ENCODE results near the gene SOCS2.
A peak's percentile ranks its signal among the peaks of the same experiment; 100 is the strongest.

The SOCS2 gene

GRCh38 chr12:93593843-93594242 lies 21.4 kb downstream of the SOCS2 start:
- H3K36me3 ChIP-seq (ENCODE audit: control insufficient read depth in 1 of 2, insufficient read depth in 2 of 2, low read length in 2 of 2): no peaks in the 10 kb centered on the region
- H3K4me3 ChIP-seq (ENCODE audit: low read depth in 1 of 2, low read length in 2 of 2): no peak overlapping the region
- H3K27ac ChIP-seq (ENCODE audit: low read depth, low read length): peak overlapping the region; percentile 28
- H3K27me3 ChIP-seq (ENCODE audit: control insufficient read depth in 1 of 2, insufficient read depth in 2 of 2, low read length in 2 of 2): no peaks in the 10 kb centered on the region
- H3K9ac ChIP-seq (ENCODE audit: low read depth in 1 of 2, low read length in 2 of 2): no peak overlapping the region
- no peaks in the 10 kb centered on the region for H3K9me3 ChIP-seq (ENCODE audit: control insufficient read depth in 1 of 2, low read length in 2 of 2)
- no peaks in the 10 kb centered on the region for H3K4me1 ChIP-seq (ENCODE audit: control insufficient read depth in 1 of 2, insufficient read depth in 2 of 2, low read length in 2 of 2)

- Histone ChIP-seq H3K9me3 (ENCODE audit: control insufficient read depth in 1 of 2, low read length in 2 of 2) (no peaks in the 10 kb centered on the region), H3K27me3 (ENCODE audit: control insufficient read depth in 1 of 2, insufficient read depth in 2 of 2, low read length in 2 of 2) (no peaks in the 10 kb centered on the region), H3K9ac (ENCODE audit: low read depth in 1 of 2, low read length in 2 of 2) (no peak overlapping the region), H3K4me1 (ENCODE audit: control insufficient read depth in 1 of 2, insufficient read depth in 2 of 2, low read length in 2 of 2) (no peaks in the 10 kb centered on the region), H3K36me3 (ENCODE audit: control insufficient read depth in 1 of 2, insufficient read depth in 2 of 2, low read length in 2 of 2) (no peaks in the 10 kb centered on the region), H3K4me3 (ENCODE audit: low read depth in 1 of 2, low read length in 2 of 2) (no peak overlapping the region), H3K27ac (ENCODE audit: low read depth, low read length) (no peak overlapping the region)
Observed at GRCh38 chr12:93594766-93595311, 22.4 kb downstream of the SOCS2 start.

GRCh38 chr12:93595351-93595750 lies 22.9 kb downstream of the SOCS2 start:
- Histone ChIP-seq H3K27ac (ENCODE audit: low read depth, low read length) (peak overlapping the region; percentile 32), H3K4me3 (ENCODE audit: low read depth in 1 of 2, low read length in 2 of 2) (no peak overlapping the region), H3K4me1 (ENCODE audit: control insufficient read depth in 1 of 2, insufficient read depth in 2 of 2, low read length in 2 of 2) (no peaks in the 10 kb centered on the region), H3K36me3 (ENCODE audit: control insufficient read depth in 1 of 2, insufficient read depth in 2 of 2, low read length in 2 of 2) (no peaks in the 10 kb centered on the region), H3K9ac (ENCODE audit: low read depth in 1 of 2, low read length in 2 of 2) (no peak overlapping the region), H3K27me3 (ENCODE audit: control insufficient read depth in 1 of 2, insufficient read depth in 2 of 2, low read length in 2 of 2) (no peaks in the 10 kb centered on the region), H3K9me3 (ENCODE audit: control insufficient read depth in 1 of 2, low read length in 2 of 2) (no peaks in the 10 kb centered on the region)

GRCh38 chr12:93597608-93598007 lies 25.1 kb downstream of the SOCS2 start:
- no peak overlapping the region for H3K9ac ChIP-seq (ENCODE audit: low read depth in 1 of 2, low read length in 2 of 2)
- no peak overlapping the region for H3K4me3 ChIP-seq (ENCODE audit: low read depth in 1 of 2, low read length in 2 of 2)

GRCh38 chr12:93599192-93599591 lies 26.7 kb downstream of the SOCS2 start:
- Histone ChIP-seq H3K27ac (ENCODE audit: low read depth, low read length) (no peak overlapping the region), H3K36me3 (ENCODE audit: control insufficient read depth in 1 of 2, insufficient read depth in 2 of 2, low read length in 2 of 2) (no peaks in the 10 kb centered on the region), H3K4me1 (ENCODE audit: control insufficient read depth in 1 of 2, insufficient read depth in 2 of 2, low read length in 2 of 2) (peaks cover 0 to 3% of the 10 kb centered on the region in 2 donors), H3K4me3 (ENCODE audit: low read depth in 1 of 2, low read length in 2 of 2) (no peak overlapping the region), H3K27me3 (ENCODE audit: control insufficient read depth in 1 of 2, insufficient read depth in 2 of 2, low read length in 2 of 2) (no peaks in the 10 kb centered on the region), H3K9ac (ENCODE audit: low read depth in 1 of 2, low read length in 2 of 2) (no peak overlapping the region), H3K9me3 (ENCODE audit: control insufficient read depth in 1 of 2, low read length in 2 of 2) (no peaks in the 10 kb centered on the region)

More at GRCh38 chr12:93597608-93598007, 25.1 kb downstream of the SOCS2 start:
- H3K9me3 ChIP-seq (ENCODE audit: control insufficient read depth in 1 of 2, low read length in 2 of 2): no peaks in the 10 kb centered on the region
- H3K4me1 ChIP-seq (ENCODE audit: control insufficient read depth in 1 of 2, insufficient read depth in 2 of 2, low read length in 2 of 2): no peaks in the 10 kb centered on the region
- no peak overlapping the region for H3K27ac ChIP-seq (ENCODE audit: low read depth, low read length)
- no peaks in the 10 kb centered on the region for H3K36me3 ChIP-seq (ENCODE audit: control insufficient read depth in 1 of 2, insufficient read depth in 2 of 2, low read length in 2 of 2)
- no peaks in the 10 kb centered on the region for H3K27me3 ChIP-seq (ENCODE audit: control insufficient read depth in 1 of 2, insufficient read depth in 2 of 2, low read length in 2 of 2)

GRCh38 chr12:93601591-93601990 lies 29.1 kb downstream of the SOCS2 start:
- peaks cover 0 to 3% of the 10 kb centered on the region in 2 donors for H3K4me1 ChIP-seq (ENCODE audit: control insufficient read depth in 1 of 2, insufficient read depth in 2 of 2, low read length in 2 of 2)
- H3K36me3 ChIP-seq (ENCODE audit: control insufficient read depth in 1 of 2, insufficient read depth in 2 of 2, low read length in 2 of 2): no peaks in the 10 kb centered on the region
- no peaks in the 10 kb centered on the region for H3K9me3 ChIP-seq (ENCODE audit: control insufficient read depth in 1 of 2, low read length in 2 of 2)
- H3K27me3 ChIP-seq (ENCODE audit: control insufficient read depth in 1 of 2, insufficient read depth in 2 of 2, low read length in 2 of 2): no peaks in the 10 kb centered on the region
- H3K4me3 ChIP-seq (ENCODE audit: low read depth in 1 of 2, low read length in 2 of 2): no peak overlapping the region
- H3K27ac ChIP-seq (ENCODE audit: low read depth, low read length): no peak overlapping the region
- H3K9ac ChIP-seq (ENCODE audit: low read depth in 1 of 2, low read length in 2 of 2): no peak overlapping the region

GRCh38 chr12:93602897-93603668 lies 30.6 kb downstream of the SOCS2 start:
- no peak overlapping the region for H3K9ac ChIP-seq (ENCODE audit: low read depth in 1 of 2, low read length in 2 of 2)
- no peak overlapping the region for H3K4me3 ChIP-seq (ENCODE audit: low read depth in 1 of 2, low read length in 2 of 2)
- no peak overlapping the region for H3K27ac ChIP-seq (ENCODE audit: low read depth, low read length)

GRCh38 chr12:93603762-93604161 lies 31.3 kb downstream of the SOCS2 start:
- Histone ChIP-seq H3K36me3 (ENCODE audit: control insufficient read depth in 1 of 2, insufficient read depth in 2 of 2, low read length in 2 of 2) (no peaks in the 10 kb centered on the region), H3K27me3 (ENCODE audit: control insufficient read depth in 1 of 2, insufficient read depth in 2 of 2, low read length in 2 of 2) (no peaks in the 10 kb centered on the region), H3K27ac (ENCODE audit: low read depth, low read length) (no peak overlapping the region), H3K9ac (ENCODE audit: low read depth in 1 of 2, low read length in 2 of 2) (no peak overlapping the region), H3K9me3 (ENCODE audit: control insufficient read depth in 1 of 2, low read length in 2 of 2) (no peaks in the 10 kb centered on the region), H3K4me3 (ENCODE audit: low read depth in 1 of 2, low read length in 2 of 2) (no peak overlapping the region), H3K4me1 (ENCODE audit: control insufficient read depth in 1 of 2, insufficient read depth in 2 of 2, low read length in 2 of 2) (peaks cover 0 to 3% of the 10 kb centered on the region in 2 donors)

More at GRCh38 chr12:93602897-93603668, 30.6 kb downstream of the SOCS2 start:
- H3K27me3 ChIP-seq (ENCODE audit: control insufficient read depth in 1 of 2, insufficient read depth in 2 of 2, low read length in 2 of 2): no peaks in the 10 kb centered on the region
- peaks cover 0 to 3% of the 10 kb centered on the region in 2 donors for H3K4me1 ChIP-seq (ENCODE audit: control insufficient read depth in 1 of 2, insufficient read depth in 2 of 2, low read length in 2 of 2)
- H3K9me3 ChIP-seq (ENCODE audit: control insufficient read depth in 1 of 2, low read length in 2 of 2): no peaks in the 10 kb centered on the region
- no peaks in the 10 kb centered on the region for H3K36me3 ChIP-seq (ENCODE audit: control insufficient read depth in 1 of 2, insufficient read depth in 2 of 2, low read length in 2 of 2)

GRCh38 chr12:93608313-93608712 lies 35.8 kb downstream of the SOCS2 start:
- H3K4me3 ChIP-seq (ENCODE audit: low read depth in 1 of 2, low read length in 2 of 2): no peak overlapping the region
- no peaks in the 10 kb centered on the region for H3K9me3 ChIP-seq (ENCODE audit: control insufficient read depth in 1 of 2, low read length in 2 of 2)
- H3K9ac ChIP-seq (ENCODE audit: low read depth in 1 of 2, low read length in 2 of 2): no peak overlapping the region
- no peak overlapping the region for H3K27ac ChIP-seq (ENCODE audit: low read depth, low read length)
- peaks cover 0 to 3% of the 10 kb centered on the region in 2 donors for H3K4me1 ChIP-seq (ENCODE audit: control insufficient read depth in 1 of 2, insufficient read depth in 2 of 2, low read length in 2 of 2)
- no peaks in the 10 kb centered on the region for H3K36me3 ChIP-seq (ENCODE audit: control insufficient read depth in 1 of 2, insufficient read depth in 2 of 2, low read length in 2 of 2)
- H3K27me3 ChIP-seq (ENCODE audit: control insufficient read depth in 1 of 2, insufficient read depth in 2 of 2, low read length in 2 of 2): peaks cover 0 to 4% of the 10 kb centered on the region in 2 donors

- Histone ChIP-seq H3K27ac (ENCODE audit: low read depth, low read length) (no peak overlapping the region), H3K36me3 (ENCODE audit: control insufficient read depth in 1 of 2, insufficient read depth in 2 of 2, low read length in 2 of 2) (no peaks in the 10 kb centered on the region), H3K9me3 (ENCODE audit: control insufficient read depth in 1 of 2, low read length in 2 of 2) (no peaks in the 10 kb centered on the region), H3K9ac (ENCODE audit: low read depth in 1 of 2, low read length in 2 of 2) (no peak overlapping the region), H3K4me1 (ENCODE audit: control insufficient read depth in 1 of 2, insufficient read depth in 2 of 2, low read length in 2 of 2) (no peaks in the 10 kb centered on the region), H3K4me3 (ENCODE audit: low read depth in 1 of 2, low read length in 2 of 2) (no peak overlapping the region), H3K27me3 (ENCODE audit: control insufficient read depth in 1 of 2, insufficient read depth in 2 of 2, low read length in 2 of 2) (peaks cover 0 to 4% of the 10 kb centered on the region in 2 donors)
Observed at GRCh38 chr12:93609281-93610192, 37.1 kb downstream of the SOCS2 start.

Data from duodenal mucosa (tissue), 2 donors.